ENCODE measurements around the gene UBAC2.

The UBAC2 gene

DNA sequence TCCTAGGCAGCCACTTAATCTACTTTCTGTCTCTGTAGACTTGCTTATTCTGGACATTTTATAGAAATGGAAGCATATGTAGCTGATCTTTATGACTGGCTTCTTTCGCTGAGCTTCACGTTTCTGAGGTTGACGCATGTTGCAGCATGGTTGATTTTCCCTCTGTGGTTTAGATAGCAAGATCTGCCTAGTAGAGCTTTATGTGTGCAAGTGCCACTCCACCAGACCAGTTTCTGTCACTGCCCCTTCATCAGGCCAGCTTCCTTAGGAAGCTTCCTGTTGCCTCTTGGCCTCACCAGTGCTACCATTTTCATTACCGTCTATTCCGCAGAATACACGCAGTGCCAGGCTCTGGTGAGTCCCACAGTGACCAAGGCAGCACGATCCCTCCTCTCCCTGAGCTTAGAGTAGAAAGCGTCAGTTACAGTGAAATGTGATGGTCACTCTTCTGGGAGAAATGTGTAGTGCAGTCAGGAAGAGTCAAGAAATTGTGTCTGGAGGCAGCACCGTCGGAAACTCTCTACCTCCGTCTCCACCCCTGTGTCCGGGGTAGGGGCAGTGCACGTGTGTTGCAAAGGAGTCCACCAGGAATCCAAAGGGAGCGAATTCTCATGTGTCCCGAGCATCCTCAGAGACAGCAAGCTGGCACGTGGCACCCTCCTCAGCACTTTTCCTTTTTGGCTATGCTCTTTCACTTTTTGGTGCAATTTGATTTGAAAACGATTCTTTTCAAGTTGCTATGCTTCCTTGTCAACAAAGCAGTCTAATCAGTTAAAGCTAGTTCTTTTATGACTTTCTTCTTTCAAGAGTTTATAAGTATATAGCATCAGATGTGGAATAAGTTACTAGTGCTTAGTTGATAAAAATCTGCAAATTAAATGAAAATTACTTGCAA lies 151.9 kb downstream of the UBAC2 start:
- H3K4me1 ChIP-seq = no peaks in the 10 kb centered on the region

DNA sequence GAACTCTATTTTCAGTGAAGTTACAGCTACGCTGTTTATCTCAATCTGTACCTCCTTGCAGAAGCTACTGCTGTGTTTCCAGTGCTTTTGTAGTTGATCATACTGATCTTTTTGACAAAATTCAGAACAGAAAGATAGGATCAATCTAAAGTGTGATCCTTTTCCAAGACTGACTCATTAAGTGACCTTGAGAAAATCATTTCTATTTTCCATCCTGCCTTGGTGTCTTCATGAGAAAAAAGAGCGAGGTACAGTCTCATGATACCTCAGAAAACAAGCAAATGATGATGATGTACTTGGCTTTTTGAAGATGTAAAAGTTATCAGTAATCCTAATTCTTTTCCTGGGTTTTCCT lies 152.6 kb downstream of the UBAC2 start:
- peaks cover 6% of the 10 kb centered on the region; the same call in 1 of the 2 replicates for H3K36me3 ChIP-seq
- H3K27me3 ChIP-seq = no peaks in the 10 kb centered on the region
- no peak for DNase-seq

More for the DNA sequence above, 151.9 kb downstream of the UBAC2 start:
- TF ChIP-seq, protein P1, sequence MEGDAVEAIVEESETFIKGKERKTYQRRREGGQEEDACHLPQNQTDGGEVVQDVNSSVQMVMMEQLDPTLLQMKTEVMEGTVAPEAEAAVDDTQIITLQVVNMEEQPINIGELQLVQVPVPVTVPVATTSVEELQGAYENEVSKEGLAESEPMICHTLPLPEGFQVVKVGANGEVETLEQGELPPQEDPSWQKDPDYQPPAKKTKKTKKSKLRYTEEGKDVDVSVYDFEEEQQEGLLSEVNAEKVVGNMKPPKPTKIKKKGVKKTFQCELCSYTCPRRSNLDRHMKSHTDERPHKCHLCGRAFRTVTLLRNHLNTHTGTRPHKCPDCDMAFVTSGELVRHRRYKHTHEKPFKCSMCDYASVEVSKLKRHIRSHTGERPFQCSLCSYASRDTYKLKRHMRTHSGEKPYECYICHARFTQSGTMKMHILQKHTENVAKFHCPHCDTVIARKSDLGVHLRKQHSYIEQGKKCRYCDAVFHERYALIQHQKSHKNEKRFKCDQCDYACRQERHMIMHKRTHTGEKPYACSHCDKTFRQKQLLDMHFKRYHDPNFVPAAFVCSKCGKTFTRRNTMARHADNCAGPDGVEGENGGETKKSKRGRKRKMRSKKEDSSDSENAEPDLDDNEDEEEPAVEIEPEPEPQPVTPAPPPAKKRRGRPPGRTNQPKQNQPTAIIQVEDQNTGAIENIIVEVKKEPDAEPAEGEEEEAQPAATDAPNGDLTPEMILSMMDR (IDR thresholded peaks at IDR 0.05; ENCODE audit: low read depth, low read length) = no peak
- Histone ChIP-seq H3K36me3 (peaks cover 4% of the 10 kb centered on the region), H3K27me3 (no peaks in the 10 kb centered on the region), H3K4me3 (ENCODE audit: low read depth, low read length) (no peak overlapping the region), H3K9me3 (no peaks in the 10 kb centered on the region)
- DNase-seq = no peak

DNA sequence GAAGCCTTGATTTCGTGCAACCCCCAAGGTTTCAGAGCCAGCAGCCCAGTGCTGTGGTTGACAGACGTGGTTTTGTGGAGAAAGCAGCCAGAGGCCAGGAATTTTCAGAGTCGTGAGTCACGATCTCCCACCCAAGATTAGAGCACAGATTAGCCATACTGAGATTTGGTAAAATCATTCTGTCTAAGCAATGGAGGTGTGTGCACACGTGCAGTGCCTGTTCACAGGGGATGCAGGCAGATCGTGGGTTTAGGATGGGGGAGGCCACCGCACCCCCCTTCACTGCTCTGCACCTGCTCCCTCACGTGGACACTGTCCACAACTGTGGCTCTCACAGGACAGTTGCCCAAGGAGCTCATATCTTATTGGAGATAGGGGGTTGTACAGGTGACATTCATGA lies 153.2 kb downstream of the UBAC2 start:
- H3K4me3 ChIP-seq (ENCODE audit: low read depth, low read length) = no peak overlapping the region
- no peaks in the 10 kb centered on the region for H3K9me3 ChIP-seq
- DNase-seq = no peak
- H3K27me3 ChIP-seq = no peaks in the 10 kb centered on the region
- no peaks in the 10 kb centered on the region for H3K4me1 ChIP-seq
- TF ChIP-seq, protein P1 (IDR thresholded peaks at IDR 0.05; ENCODE audit: low read depth, low read length) = no peak
- H3K36me3 ChIP-seq = peaks cover 6% of the 10 kb centered on the region; the same call in 1 of the 2 replicates

More for the DNA sequence above, 152.6 kb downstream of the UBAC2 start:
- Histone ChIP-seq H3K4me3 (ENCODE audit: low read depth, low read length) (no peak overlapping the region), H3K9me3 (no peaks in the 10 kb centered on the region), H3K4me1 (no peaks in the 10 kb centered on the region)
- TF ChIP-seq, protein P1 (IDR thresholded peaks at IDR 0.05; ENCODE audit: low read depth, low read length) = no peak

DNA sequence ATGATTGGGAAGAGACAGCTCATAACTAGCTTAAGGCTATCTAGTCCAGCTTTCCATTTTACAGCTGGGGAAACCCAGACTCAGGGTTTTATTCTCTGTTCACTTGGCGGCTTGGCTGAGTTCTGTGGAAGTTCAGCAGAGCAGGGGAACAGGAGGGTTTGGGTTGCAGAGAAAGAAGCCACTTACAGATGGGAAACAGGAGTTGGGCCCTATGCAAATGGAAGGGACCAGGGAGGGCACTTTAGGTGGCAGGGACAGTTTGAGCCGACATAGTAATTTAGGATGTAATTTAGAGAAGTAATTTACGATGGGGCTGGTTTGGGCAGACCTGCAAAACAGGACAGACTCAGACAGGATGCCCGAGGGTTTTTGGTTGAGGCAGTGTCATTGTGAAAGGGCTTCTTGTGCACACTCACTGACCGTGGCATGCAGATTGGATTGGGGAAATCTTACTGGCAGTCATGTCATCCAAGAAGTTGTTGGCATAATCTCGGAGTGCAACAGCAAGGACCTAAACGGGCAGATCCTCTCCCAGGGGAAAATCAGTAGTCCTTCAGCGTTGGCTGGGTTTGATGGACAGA lies 153.8 kb downstream of the UBAC2 start:
- DNase-seq = no peak
- no peaks in the 10 kb centered on the region for H3K9me3 ChIP-seq
- H3K4me3 ChIP-seq (ENCODE audit: low read depth, low read length) = no peak overlapping the region
- TF ChIP-seq, protein P1 (IDR thresholded peaks at IDR 0.05; ENCODE audit: low read depth, low read length) = no peak
- peaks cover 6% of the 10 kb centered on the region; the same call in 1 of the 2 replicates for H3K36me3 ChIP-seq
- no peaks in the 10 kb centered on the region for H3K27me3 ChIP-seq
- H3K4me1 ChIP-seq = no peaks in the 10 kb centered on the region

DNA sequence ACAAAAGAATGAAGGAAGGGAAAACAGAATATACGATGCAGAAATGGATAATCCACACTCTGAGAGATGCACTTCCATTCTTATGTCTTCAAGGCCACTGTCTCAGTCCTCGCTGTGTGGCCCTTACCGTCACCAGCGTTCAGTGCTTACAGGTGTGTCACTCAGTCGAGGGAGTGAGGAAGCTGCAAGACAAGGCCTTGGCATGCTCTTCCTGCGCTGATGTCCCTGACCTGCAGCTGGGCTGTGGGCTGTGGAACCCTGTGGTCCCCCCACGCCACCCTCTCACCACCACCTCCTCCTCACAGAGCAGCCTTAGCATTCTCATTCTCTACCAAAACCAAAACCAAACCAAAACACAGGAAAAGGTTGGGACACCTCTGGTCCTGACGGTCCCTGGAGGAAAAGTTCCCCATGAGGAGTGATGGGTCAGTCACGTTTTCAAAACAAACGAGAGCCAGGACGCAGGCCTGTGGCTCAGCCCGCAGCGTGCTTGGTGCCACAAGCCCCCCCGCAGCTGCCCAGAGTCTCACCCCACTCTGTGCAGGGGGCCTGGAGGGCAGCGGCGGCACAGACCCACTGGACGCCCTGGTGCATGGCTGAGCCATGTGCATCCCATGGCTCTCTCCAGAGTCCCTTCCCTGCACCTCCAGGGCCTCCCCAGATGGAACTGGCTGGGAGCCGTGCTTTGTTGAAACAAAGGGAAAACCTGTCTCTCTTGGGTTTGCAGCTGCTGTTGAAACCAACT lies 154.8 kb downstream of the UBAC2 start:
- no peak for DNase-seq
- H3K4me1 ChIP-seq = no peaks in the 10 kb centered on the region
- TF ChIP-seq, protein P1 (IDR thresholded peaks at IDR 0.05; ENCODE audit: low read depth, low read length) = no peak
- H3K36me3 ChIP-seq = peaks cover 6% of the 10 kb centered on the region; the same call in 1 of the 2 replicates
- no peaks in the 10 kb centered on the region for H3K9me3 ChIP-seq
- no peak overlapping the region for H3K4me3 ChIP-seq (ENCODE audit: low read depth, low read length)
- H3K27me3 ChIP-seq = no peaks in the 10 kb centered on the region
